Fibroblast of pulmonary artery (primary cell): Measurements from ENCODE around the gene CREBBP.

ENCODE experiments used
- DNase-seq: peaks from one replicate; pipeline ENCODE4 v3.0.0-alpha.2; 2010; ENCODE audit warnings: low read depth
- H3K4me3 ChIP-seq: replicated peaks from 2 replicates; pipeline ENCODE4 v1.5.1; 2011; ENCODE audit warnings: low read depth, mild to moderate bottlenecking, control low read depth, low read length, moderate library complexity
- TF ChIP-seq, protein P1 (sequence below): IDR thresholded peaks from 2 replicates; pipeline ENCODE4 v1.5.1; 2011; ENCODE audit warnings: mild to moderate bottlenecking, control low read depth, low read length, inconsistent platforms; ENCODE audit errors: missing control alignments

The CREBBP gene

DNA sequence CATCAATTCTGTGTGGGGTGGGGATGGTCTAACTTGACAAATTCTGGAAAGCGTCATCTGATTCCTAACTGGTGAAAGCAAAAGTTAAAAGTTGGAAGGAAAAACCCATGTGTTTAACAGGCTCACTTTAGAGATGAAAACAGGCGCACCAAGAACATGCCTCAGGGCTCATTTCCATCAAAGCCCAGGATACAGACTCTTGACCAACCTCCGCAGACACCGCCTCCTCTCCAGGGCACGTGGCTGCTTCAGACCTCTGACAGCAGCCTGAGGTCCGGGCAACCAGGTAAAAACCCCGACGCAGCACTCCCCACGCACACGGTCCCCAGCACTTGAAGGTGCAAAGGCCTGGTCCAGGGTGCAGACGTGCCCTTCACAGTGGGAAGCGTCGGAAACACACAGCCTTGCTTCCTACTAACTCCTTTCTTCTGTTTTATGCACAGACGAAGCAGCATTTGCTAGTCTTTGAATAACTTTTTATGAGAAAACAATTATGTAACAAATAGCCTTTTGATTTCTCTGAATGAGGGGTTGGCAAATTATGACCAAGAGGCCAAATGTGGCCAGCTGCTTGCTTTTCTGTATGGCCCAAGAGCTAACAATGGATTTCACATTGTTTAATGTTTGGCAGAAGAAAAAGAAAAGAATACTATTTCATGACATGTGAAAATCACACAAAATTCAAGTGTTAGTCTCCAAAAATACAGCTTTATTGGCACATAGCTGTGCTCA is 119.0 kb downstream of the CREBBP start:
- no peak for DNase-seq
- TF ChIP-seq, protein P1, sequence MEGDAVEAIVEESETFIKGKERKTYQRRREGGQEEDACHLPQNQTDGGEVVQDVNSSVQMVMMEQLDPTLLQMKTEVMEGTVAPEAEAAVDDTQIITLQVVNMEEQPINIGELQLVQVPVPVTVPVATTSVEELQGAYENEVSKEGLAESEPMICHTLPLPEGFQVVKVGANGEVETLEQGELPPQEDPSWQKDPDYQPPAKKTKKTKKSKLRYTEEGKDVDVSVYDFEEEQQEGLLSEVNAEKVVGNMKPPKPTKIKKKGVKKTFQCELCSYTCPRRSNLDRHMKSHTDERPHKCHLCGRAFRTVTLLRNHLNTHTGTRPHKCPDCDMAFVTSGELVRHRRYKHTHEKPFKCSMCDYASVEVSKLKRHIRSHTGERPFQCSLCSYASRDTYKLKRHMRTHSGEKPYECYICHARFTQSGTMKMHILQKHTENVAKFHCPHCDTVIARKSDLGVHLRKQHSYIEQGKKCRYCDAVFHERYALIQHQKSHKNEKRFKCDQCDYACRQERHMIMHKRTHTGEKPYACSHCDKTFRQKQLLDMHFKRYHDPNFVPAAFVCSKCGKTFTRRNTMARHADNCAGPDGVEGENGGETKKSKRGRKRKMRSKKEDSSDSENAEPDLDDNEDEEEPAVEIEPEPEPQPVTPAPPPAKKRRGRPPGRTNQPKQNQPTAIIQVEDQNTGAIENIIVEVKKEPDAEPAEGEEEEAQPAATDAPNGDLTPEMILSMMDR: no peak
- H3K4me3 ChIP-seq: no peak overlapping the region

DNA sequence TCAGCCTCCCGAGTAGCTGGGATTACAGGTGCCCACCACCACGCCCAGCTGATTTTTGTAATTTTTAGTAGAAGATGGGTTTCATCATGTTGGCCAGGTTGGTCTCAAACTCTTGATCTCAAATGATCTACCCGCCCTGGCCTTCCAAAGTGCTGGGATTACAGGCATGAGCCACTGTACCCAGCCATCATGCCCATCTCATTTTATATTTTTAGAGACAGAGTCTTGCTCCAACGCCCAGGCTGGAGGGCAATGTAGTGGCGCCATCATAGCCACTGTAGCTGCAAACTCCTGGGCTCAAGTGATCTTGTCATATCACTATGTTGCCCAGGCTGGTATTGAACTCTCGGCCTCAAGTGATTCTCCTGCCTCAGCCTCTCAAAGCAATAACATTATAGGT is 120.0 kb downstream of the CREBBP start:
- DNase-seq: no peak
- H3K4me3 ChIP-seq: no peak overlapping the region
- TF ChIP-seq, protein P1: no peak

DNA sequence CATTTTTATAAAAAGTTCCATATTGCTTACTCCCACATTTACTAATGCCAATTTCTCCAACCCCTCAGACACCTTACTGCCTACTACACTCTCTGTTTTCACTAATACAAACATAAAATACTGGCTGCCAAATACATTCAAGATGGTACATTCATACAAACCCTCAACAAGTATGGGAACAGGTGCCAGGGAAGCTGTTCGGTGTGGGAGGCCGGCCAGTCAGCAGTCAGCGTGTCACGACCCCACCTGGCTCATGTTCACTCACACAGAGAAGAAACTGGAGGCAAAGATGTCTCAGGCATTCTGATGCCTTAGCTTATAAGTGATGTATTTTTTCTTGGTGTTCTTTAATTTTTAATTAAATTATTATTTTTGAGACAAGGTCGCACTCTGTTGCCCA is 120.8 kb downstream of the CREBBP start:
- no peak for DNase-seq
- no peak overlapping the region for H3K4me3 ChIP-seq
- TF ChIP-seq, protein P1: no peak

DNA sequence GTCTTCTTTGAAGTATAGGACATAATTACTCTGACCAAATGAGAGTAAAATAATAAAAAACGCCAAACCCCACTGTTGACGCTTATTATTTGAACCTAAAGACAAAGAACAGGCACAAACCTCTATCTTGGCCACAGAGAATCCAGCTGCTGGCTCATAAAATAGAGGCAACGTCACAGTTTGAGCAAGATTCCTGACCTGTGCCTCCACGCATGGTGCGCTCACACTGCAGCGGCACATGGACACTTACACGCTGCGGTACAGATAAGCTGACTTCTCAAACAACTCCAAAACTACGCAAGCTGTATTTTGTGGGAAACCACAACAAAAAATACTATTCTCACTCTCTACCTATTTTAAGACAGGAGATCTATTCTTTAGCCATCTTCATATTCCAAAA is 124.4 kb downstream of the CREBBP start:
- no peak overlapping the region for H3K4me3 ChIP-seq
- no peak for DNase-seq
- TF ChIP-seq, protein P1: no peak

DNA sequence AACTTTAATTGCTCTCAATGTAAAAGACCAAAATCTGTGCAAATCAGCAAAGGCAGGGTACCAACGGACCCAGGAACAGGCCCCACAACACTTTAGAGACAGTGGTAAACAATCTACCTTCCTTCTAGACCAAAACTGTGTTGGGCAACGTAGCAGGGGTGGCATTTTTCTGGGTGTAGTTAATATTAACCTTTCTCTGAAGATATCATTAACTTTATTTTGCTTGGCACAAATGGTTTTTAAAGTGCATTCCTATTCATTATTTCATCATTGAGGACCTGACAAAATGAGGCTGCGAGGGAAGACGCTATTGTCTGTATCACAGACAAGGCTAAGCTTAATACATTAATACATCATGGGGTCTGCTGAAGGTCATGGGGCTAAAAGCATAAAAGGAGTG is 125.3 kb downstream of the CREBBP start:
- TF ChIP-seq, protein P1: no peak
- H3K4me3 ChIP-seq: no peak overlapping the region
- no peak for DNase-seq

DNA sequence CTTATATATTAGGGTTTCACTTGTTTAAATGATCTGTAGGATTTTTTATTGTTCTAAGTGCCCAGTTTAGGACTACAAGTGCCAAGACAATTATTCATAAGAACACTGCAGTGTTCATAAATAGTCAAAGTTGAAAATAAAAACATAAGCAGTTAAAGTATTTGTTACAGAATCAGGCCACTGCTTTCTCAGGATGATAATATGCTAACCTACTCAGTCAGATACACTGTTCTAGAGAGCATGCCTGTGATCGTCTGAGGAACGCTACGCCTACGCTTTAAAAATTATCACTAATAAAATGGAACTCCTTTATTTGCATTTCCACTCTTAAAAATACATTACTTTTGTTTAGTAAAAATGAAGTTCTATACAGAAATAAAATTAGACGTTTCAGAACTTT is 125.7 kb downstream of the CREBBP start:
- DNase-seq: no peak
- TF ChIP-seq, protein P1: no peak
- no peak overlapping the region for H3K4me3 ChIP-seq
